Upper lobe of left lung (tissue), 6 donors: ENCODE measurements around the gene SYVN1. TPM values are rescaled to one million over a fixed set of nuclear protein-coding genes. Genes with fewer than 3 reads are reported as not detected.
"Not testable (repeated sequence)": the region's sequence is repeated elsewhere in the genome, so short reads cannot be mapped to it uniquely, and the experiment has no call there.

Experiments
- ATAC-seq, 2 donors: fragments of 200-7000 bp; cut with Tn5 transposase; one replicate each; pipeline ENCODE4 v1.9.1; 2022; ENCODE audit warnings: mild to moderate bottlenecking in 2 of 2, moderate library complexity in 2 of 2; ENCODE audit not compliant: low FRiP score in 2 of 2
- DNase-seq, 2 donors: peaks; one replicate each; pipeline ENCODE4 v3.0.0-alpha.2; 2019 to 2020
- H3K27ac ChIP-seq, 4 donors: fragments of 200-600 bp; sonication (generic); one replicate each; pipeline ENCODE4 v1.5.1; 2016 to 2019
- H3K27me3 ChIP-seq, 4 donors: fragments of 200-600 bp; sonication (generic); one replicate each; pipeline ENCODE4 v1.5.1; 2017 to 2019
- H3K36me3 ChIP-seq, 4 donors: fragments of 200-600 bp; sonication (generic); one replicate each; pipeline ENCODE4 v1.5.1; 2016 to 2019
- H3K4me1 ChIP-seq, 4 donors: fragments of 200-600 bp; sonication (generic); one replicate each; pipeline ENCODE4 v1.5.1; 2018 to 2019
- H3K4me3 ChIP-seq, 4 donors: fragments of 200-600 bp; sonication (generic); one replicate each; pipeline ENCODE4 v1.5.1; 2017 to 2019; ENCODE audit warnings: mild to moderate bottlenecking in 2 of 4, moderate library complexity in 1 of 4
- H3K9me3 ChIP-seq, 4 donors: fragments of 200-600 bp; sonication (generic); one replicate each; pipeline ENCODE4 v1.5.1; 2018 to 2019
- EP300 ChIP-seq, 4 donors: sonication (generic); formaldehyde crosslinking; IDR thresholded peaks; one replicate each; pipeline ENCODE4 v1.5.1; 2017; ENCODE audit warnings: antibody characterized with exemption in 4 of 4, control low read depth in 2 of 4
- POLR2A ChIP-seq, 4 donors: fragments of 450-650 bp; IDR thresholded peaks; one replicate each; pipeline ENCODE4 v1.5.1; 2016 to 2017; ENCODE audit warnings: antibody characterized with exemption in 4 of 4, mild to moderate bottlenecking in 2 of 4
- POLR2AphosphoS5 ChIP-seq, 2 donors: sonication (generic); formaldehyde crosslinking; IDR thresholded peaks; one replicate each; pipeline ENCODE4 v1.5.1; 2017; ENCODE audit warnings: antibody characterized with exemption in 2 of 2
- WGBS, 2 donors: methylation state at CpG; one replicate each; pipeline ENCODE4 v1.1.5; 2017 to 2018; 5-methylcytosine and 5-hydroxymethylcytosine counted together
- total RNA-seq, 6 donors: library from RNA; depleted of rRNA in 4 of 6; stranded (reverse); fragments of >200 nt in 4 of 6; gene quantifications; one replicate each; pipeline versions ENCODE4 v1.1.0 to v1.2.1, GENCODE V29; 2016 to 2021
- TF ChIP-seq, protein P1 (sequence below), 6 experiments: fragments of 450-650 bp in 4 of 6; fragments of 200-600 bp in 2 of 6; sonication (generic) in 2 of 6; IDR thresholded peaks; one replicate each; pipeline ENCODE4 v1.5.1; 2016 to 2019; ENCODE audit warnings: antibody characterized with exemption in 6 of 6
- donor health status: DM: no; HTN: no; CAD: no; lungs with moderate emphysema.
- donor health status: DM: no; HTN: yes; CAD: no; lungs with severe emphysema.

SYVN1 gene
- total RNA-seq, 6 donors from 2014 or later = 31.1 to 70.6 (median 50.0) TPM

DNA sequence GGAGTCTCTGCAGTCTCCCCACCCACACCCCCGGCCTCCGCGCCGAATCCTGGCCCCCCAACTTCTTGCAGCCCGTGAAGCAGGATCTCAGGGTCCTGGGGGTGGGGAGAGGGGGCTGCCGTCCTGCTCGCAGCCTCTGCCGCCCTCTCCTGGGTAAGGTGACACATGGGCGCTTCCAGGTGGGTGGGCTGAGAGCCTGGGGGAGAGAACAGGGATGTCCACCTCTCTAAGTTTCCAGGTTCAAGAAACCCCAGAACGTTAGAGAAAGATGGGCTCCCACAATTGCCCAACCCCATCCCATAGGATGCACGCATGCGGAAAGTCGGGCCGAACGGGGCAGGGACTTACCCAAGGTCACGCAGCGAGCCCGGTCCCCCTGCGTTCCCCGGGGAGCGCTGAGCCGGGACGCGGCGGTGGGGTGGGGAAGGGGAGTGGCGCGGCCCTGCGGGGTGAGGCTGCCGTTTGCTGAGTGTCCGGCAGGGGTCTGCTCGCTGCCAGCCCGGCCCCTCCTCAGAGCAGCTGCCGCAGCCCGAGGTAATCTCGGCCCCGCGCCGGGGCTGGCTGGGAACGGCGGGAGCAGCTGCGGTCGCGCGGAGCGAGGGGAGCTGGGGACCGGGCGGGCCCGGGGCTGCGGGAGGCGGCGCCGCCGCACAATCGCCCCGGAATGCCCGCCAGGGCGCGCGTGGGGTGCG lies 46.7 kb upstream of the SYVN1 start:
- WGBS, 2 donors = 2 to 3% methylated on average over 8 to 16 of the region's 60 CpGs
- Histone ChIP-seq H3K9me3 (no peaks in the 10 kb centered on the region), H3K27ac (peak overlapping the region; percentile 90 to 97 (median 96)), H3K4me1 (peaks cover 21 to 37% (median 24%) of the 10 kb centered on the region in 4 donors), H3K27me3 (no peaks in the 10 kb centered on the region), H3K36me3 (peaks cover 0 to 21% (median 10%) of the 10 kb centered on the region in 4 donors), H3K4me3 (peak overlapping the region; percentile 92 to 97 (median 96))
- peak; percentile 77 to 88 for ATAC-seq
- TF ChIP-seq EP300 (IDR thresholded peaks at IDR 0.05) (no peak), POLR2A (IDR thresholded peaks at IDR 0.05) (peak in 3 of 4 donors; percentile 36 to 51 (median 42)), POLR2AphosphoS5 (IDR thresholded peaks at IDR 0.05) (no peak)
- TF ChIP-seq, protein P1, sequence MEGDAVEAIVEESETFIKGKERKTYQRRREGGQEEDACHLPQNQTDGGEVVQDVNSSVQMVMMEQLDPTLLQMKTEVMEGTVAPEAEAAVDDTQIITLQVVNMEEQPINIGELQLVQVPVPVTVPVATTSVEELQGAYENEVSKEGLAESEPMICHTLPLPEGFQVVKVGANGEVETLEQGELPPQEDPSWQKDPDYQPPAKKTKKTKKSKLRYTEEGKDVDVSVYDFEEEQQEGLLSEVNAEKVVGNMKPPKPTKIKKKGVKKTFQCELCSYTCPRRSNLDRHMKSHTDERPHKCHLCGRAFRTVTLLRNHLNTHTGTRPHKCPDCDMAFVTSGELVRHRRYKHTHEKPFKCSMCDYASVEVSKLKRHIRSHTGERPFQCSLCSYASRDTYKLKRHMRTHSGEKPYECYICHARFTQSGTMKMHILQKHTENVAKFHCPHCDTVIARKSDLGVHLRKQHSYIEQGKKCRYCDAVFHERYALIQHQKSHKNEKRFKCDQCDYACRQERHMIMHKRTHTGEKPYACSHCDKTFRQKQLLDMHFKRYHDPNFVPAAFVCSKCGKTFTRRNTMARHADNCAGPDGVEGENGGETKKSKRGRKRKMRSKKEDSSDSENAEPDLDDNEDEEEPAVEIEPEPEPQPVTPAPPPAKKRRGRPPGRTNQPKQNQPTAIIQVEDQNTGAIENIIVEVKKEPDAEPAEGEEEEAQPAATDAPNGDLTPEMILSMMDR (IDR thresholded peaks at IDR 0.05) = peak in 5 of 6 experiments; percentile 48 to 91 (median 75)
- DNase-seq = peak; percentile 67 to 93

DNA sequence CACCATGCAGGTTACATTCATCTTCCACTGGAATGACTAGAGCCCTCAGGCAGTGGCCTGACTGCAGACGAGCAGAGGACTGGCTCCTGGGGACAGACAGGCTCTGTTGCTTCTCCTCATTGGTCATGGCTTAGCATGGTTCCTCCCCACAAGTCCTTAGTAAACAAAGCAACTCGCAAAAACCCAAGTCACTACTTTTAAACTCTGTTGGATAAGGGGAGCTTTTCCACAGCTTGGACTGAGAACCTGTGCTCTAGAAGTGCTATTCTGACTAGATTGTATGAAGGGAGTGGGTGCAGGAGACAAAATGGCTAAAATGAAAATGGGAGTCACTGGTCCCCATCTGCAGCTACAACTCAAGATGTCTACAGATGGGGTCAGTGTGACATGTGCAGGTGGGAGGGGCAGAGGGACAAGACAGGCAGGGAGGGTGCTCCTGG lies 40.3 kb upstream of the SYVN1 start:
- not testable (repeated sequence) for H3K4me3 ChIP-seq, DNase-seq, H3K27ac ChIP-seq, H3K27me3 ChIP-seq, H3K4me1 ChIP-seq, H3K36me3 ChIP-seq, ATAC-seq, H3K9me3 ChIP-seq
- 34 to 72% methylated on average over 2 of the region's 2 CpGs for WGBS, 2 donors

DNA sequence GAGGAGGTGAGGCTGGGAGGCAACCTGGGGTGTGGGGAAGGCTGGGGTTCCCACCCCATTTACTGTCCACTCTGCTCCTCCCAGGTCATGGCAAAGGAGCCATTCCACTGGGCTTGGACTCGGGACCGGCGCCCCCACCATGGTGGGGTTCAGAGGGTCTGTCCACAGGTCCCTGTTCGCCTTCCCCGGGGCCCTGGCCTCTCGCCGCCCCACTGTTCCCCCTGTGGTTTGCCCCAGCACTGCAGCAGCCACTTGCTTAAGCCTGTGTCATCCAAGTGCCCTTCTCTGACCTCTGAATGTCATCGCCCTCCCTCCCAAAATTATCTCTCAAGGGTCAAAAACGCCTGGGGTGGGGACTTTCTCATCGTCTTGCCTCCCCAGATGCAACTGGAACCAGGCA lies 38.3 kb upstream of the SYVN1 start:
- Histone ChIP-seq H3K36me3 (no peaks in the 10 kb centered on the region), H3K4me3 (no peak overlapping the region), H3K9me3 (no peaks in the 10 kb centered on the region), H3K27ac (no peak overlapping the region), H3K4me1 (no peaks in the 10 kb centered on the region), H3K27me3 (no peaks in the 10 kb centered on the region)
- peak in 1 of 2 donors; percentile 35 for ATAC-seq
- WGBS, 2 donors = 87 to 93% methylated on average over 9 to 10 of the region's 10 CpGs
- DNase-seq = peak in 1 of 2 donors; percentile 67
- TF ChIP-seq POLR2A (IDR thresholded peaks at IDR 0.05) = no peak
- no peak for TF ChIP-seq POLR2AphosphoS5 (IDR thresholded peaks at IDR 0.05)
- TF ChIP-seq, protein P1 (IDR thresholded peaks at IDR 0.05) = no peak
- no peak for TF ChIP-seq EP300 (IDR thresholded peaks at IDR 0.05)

DNA sequence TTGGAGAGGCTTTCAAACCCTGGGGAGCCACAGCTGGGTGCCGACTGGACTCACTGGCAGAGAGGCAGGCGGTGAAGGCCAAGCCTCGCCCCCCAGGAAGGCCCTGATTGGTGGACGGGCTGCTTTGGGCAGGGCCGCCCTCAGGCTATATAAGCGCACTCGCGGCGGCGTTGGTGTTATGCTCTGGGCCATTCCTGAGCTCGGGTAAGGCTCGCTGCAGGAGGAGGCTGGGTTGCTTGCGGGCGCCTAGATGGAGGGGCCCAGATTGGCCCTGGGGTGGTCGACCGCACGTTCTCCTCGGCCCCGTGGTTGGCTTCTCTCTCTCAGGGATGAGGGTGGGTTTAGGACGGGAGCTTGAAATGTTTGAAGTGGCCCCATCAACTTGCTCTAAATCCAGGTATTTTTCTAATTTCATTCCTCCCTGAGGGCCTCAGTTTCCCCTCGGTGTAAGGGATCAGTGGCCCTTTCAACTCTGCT lies 35.8 kb upstream of the SYVN1 start, which contains the start of gene SPDYC:
SPDYC (plus strand) TSS at position 176 of the 477 bp plus-strand sequence. CDS start 1,125 bp downstream, outside the sequence.
- WGBS, 2 donors = 94 to 95% methylated on average over 12 to 21 of the region's 21 CpGs
- DNase-seq (peak in 1 of 2 donors; percentile 67), ATAC-seq (no peak)
- no peaks in the 10 kb centered on the region for H3K9me3 ChIP-seq
- H3K27me3 ChIP-seq = no peaks in the 10 kb centered on the region
- no peak within 1 kb of the TSS for H3K4me3 ChIP-seq
- no peaks in the 10 kb centered on the region for H3K36me3 ChIP-seq
- H3K27ac ChIP-seq = peak within 1 kb of the TSS in 1 of 4 donors; percentile 8
- no peaks in the 10 kb centered on the region for H3K4me1 ChIP-seq
- TF ChIP-seq, protein P1 (IDR thresholded peaks at IDR 0.05) = no peak
- no peak for TF ChIP-seq EP300 (IDR thresholded peaks at IDR 0.05)
- no peak for TF ChIP-seq POLR2A (IDR thresholded peaks at IDR 0.05)
- no peak for TF ChIP-seq POLR2AphosphoS5 (IDR thresholded peaks at IDR 0.05)

DNA sequence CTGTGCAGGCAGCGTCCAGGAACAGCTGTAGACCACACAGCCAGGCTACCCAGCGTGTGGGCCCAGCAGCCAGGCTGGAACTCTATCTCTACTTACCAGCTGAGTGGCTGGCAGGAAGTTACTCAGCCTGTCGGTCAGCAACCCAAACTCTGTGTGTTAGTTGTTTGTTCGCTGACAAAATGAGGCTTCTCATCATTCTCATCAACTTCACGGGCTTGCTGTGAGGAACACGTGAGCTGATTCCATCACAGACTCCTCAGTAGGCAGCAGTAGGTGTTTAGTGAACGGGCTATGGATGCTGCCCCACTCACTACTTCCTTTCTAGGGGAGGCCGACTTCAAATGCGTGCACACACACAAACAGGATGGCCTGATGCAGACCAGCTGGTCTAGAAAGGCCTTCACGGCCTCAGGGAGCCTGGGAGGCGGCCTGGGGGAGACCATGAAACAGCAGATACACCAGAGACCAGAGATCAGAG lies 34.9 kb upstream of the SYVN1 start:
- WGBS, 2 donors = 59 to 67% methylated on average over 6 to 11 of the region's 11 CpGs
- peak overlapping the region in 1 of 4 donors; percentile 8 for H3K27ac ChIP-seq

More for the DNA sequence above, 34.9 kb upstream of the SYVN1 start:
- Histone ChIP-seq H3K36me3 (no peaks in the 10 kb centered on the region), H3K4me1 (no peaks in the 10 kb centered on the region), H3K4me3 (no peak overlapping the region), H3K9me3 (no peaks in the 10 kb centered on the region), H3K27me3 (no peaks in the 10 kb centered on the region)
- TF ChIP-seq POLR2A (IDR thresholded peaks at IDR 0.05) (no peak), POLR2AphosphoS5 (IDR thresholded peaks at IDR 0.05) (no peak), EP300 (IDR thresholded peaks at IDR 0.05) (no peak)
- TF ChIP-seq, protein P1 (IDR thresholded peaks at IDR 0.05) = no peak
- ATAC-seq (no peak), DNase-seq (no peak)
